ENCODE measurements around the gene CACNA1D.

CACNA1D gene

DNA sequence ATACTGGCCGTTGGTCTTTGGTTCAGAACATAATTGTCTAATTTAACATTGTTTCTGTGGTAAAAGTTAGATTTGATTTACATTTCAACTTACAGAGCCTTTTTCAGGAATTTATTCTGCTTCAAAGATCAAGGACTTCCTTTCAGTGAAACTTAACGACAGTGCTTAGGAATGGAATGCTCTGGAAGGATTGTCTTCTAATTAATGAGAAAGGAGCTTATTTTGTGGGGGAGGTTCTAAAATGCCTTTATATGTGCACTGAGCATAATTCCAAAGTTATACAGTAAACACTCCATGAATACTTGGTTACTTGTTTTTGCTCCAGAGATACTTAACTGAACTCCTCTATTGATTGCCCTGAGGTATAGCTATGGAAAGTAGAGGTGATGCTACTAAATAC is 75.7 kb downstream of the CACNA1D start:
- TF ChIP-seq, protein P1, sequence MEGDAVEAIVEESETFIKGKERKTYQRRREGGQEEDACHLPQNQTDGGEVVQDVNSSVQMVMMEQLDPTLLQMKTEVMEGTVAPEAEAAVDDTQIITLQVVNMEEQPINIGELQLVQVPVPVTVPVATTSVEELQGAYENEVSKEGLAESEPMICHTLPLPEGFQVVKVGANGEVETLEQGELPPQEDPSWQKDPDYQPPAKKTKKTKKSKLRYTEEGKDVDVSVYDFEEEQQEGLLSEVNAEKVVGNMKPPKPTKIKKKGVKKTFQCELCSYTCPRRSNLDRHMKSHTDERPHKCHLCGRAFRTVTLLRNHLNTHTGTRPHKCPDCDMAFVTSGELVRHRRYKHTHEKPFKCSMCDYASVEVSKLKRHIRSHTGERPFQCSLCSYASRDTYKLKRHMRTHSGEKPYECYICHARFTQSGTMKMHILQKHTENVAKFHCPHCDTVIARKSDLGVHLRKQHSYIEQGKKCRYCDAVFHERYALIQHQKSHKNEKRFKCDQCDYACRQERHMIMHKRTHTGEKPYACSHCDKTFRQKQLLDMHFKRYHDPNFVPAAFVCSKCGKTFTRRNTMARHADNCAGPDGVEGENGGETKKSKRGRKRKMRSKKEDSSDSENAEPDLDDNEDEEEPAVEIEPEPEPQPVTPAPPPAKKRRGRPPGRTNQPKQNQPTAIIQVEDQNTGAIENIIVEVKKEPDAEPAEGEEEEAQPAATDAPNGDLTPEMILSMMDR (IDR thresholded peaks at IDR 0.05) = no peak

DNA sequence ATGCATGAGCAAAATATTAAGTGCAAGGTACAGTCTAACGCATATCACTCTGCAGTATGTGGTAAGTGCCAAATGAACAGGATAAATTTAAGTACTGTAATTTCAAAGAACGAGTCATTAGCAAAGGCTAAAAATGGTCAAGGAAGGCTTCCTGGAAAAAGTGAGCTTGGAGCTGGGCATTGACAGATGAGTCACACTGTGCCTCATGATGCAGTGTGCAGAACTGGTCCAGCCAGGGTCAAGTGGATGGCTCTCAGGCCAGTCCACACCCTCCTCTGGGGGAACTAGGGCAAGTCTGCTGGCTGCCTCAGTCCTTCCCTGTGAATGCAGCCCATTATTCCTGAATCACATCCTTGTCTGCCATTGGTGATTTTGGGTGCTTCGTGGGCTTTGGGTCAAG is 76.3 kb downstream of the CACNA1D start:
- TF ChIP-seq, protein P1 (IDR thresholded peaks at IDR 0.05) = no peak

DNA sequence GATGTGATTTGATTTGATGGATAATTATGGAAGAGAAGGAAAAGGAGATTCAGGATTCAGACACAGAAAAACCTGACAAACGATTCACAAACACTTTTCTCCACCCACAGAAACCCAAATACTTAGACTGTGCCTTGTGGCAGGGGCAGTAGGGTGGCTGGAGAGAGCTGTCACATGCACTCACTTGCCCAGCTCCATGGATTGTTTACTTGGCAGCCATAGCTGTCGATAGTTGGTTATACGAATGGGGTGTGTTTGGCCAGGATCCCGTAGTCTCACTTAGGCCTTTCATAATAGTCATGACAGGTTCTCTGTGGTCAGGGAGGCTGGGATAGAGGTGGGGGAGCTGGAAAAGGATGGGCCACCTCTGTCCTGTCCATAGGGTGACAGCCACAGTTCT is 76.9 kb downstream of the CACNA1D start:
- TF ChIP-seq, protein P1 (IDR thresholded peaks at IDR 0.05) = no peak

DNA sequence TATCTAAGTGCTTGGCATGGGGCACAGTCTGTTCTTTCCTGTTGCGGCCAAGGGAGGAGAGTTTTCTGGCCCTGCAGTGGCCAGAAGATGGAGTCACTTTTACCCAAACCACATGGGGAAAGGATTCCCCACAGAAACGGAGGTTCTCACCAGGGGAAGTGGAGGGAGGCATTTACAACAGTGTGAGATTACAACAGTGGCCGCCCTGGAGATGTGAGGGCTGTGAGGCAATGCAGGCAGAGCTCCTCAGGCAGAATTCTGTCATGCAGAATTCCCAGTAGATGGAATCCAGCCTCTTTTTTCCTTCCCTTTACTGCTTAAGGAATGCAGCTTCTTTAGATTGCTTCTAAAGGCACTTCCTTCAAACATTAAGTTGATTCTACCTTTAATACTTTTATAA is 83.1 kb downstream of the CACNA1D start:
- TF ChIP-seq, protein P1 (IDR thresholded peaks at IDR 0.05) = no peak

DNA sequence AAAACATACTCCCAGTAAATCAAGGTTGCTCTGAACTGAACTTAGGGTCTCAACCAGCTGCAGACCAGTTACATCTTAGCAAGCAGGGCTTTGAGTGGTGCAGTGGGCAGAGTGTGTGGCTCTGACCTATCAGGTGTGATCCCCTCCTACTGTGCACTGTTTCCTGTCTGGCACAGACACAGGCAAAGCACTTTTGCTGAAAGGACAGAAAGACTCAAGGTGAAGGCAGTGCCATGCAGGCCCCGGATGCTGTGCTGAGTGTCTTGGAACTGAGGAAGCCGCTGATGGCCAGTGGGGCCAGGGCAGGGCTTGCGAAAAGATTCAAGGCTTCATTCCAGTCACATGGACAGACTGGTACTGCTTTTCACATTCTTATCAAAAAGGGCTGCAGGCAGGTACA is 85.2 kb downstream of the CACNA1D start:
- TF ChIP-seq, protein P1 (IDR thresholded peaks at IDR 0.05) = no peak

DNA sequence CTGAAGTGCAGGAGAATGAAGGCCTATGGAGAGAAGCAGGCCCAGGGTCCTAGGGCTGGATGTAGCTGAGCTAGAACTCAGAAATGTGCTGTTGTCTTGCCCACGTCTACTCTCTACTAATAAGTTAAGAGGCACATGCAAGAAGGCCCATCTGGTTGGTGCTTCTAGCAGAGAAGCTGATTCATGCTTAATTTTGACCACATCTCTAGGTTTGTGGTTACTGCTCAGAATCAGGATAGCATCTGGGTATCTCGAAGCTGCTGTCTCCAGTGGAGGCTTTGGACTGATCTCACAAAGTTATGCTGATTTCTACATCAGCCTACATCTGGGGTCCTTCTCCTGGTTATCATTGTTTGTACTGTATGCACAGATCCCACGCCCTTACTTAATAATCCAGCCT is 87.3 kb downstream of the CACNA1D start:
- TF ChIP-seq, protein P1 (IDR thresholded peaks at IDR 0.05) = no peak

DNA sequence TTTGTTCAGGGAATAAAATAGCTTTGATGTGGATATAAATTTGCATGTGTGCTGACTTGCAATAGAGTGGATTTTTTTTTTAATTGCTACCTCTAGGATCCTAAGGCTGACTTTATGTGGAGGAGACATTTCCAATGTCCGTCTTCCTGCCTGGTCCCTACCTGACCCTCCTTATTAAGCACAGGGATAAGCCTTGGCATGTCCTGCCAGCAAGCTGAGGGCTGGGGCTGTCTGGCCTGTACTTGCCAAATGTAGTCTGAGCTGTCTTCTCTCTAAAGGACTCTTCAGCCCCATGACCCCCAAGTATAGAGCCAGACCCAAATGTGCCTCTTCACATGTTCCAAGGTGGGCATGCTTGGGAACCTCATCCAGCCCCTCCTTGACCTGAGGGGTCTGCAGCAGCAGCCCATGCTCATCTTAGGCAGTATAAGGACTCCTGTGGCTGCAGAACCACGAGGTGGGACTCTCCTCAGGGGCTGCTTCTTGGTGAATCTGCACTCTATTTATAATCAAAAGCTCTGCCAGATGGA is 88.8 kb downstream of the CACNA1D start:
- TF ChIP-seq, protein P1 (IDR thresholded peaks at IDR 0.05) = no peak

DNA sequence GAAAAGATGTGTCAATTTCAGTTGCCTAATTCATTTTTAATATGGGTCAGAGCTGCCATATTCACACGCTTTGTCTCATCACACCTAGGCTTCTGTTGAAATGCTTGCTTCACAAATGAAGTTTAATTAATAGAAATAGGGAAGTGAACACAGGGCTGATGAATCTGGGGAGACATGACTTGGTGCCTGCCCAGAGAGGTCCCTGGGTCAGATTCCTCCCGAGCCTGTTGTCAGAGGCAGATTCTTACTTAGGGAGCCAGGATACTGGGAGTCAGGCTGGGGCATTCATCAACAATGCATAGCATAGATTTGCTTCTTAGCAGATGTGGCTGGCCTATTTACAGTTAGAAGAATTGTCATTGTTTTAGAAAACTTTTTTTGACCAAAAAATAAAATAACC is 90.6 kb downstream of the CACNA1D start:
- TF ChIP-seq, protein P1 (IDR thresholded peaks at IDR 0.05) = no peak

All from LNCAP (cell line).